H9 (cell line): ENCODE data around the gene ZFP36L1. TPM values are rescaled to one million over a fixed set of nuclear protein-coding genes. Genes with fewer than 3 reads are reported as not detected.

Experiments
- DNase-seq: peaks from one replicate; pipeline ENCODE4 v3.0.0-alpha.2; 2017
- H2AFZ ChIP-seq: one replicate; pipeline ENCODE4 v1.6.1; 2013; ENCODE audit warnings: mild to moderate bottlenecking, low read length, control low read depth, moderate library complexity
- H2AK5ac ChIP-seq: 2 replicates; pipeline ENCODE4 v1.6.1; 2013; ENCODE audit warnings: low read length, control low read depth, mixed read lengths; ENCODE audit not compliant: insufficient read length
- H2BK120ac ChIP-seq: one replicate; pipeline ENCODE4 v1.6.1; 2013; ENCODE audit warnings: low read depth, mild to moderate bottlenecking, low read length, control low read depth, inconsistent platforms; ENCODE audit not compliant: poor library complexity, severe bottlenecking
- H2BK12ac ChIP-seq: 2 replicates; pipeline ENCODE4 v1.6.1; 2013; ENCODE audit warnings: low read length, control low read depth, mixed read lengths, low read depth; ENCODE audit not compliant: insufficient read length
- H2BK15ac ChIP-seq: 2 replicates; pipeline ENCODE4 v1.6.1; 2013; ENCODE audit warnings: low read depth, low read length, control low read depth
- H2BK20ac ChIP-seq: one replicate; pipeline ENCODE4 v1.6.1; 2013; ENCODE audit warnings: low read depth, mild to moderate bottlenecking, low read length, control low read depth, inconsistent platforms; ENCODE audit not compliant: poor library complexity, severe bottlenecking
- H2BK5ac ChIP-seq: 2 replicates; pipeline ENCODE4 v1.6.1; 2013; ENCODE audit warnings: low read length, control low read depth, mixed read lengths; ENCODE audit not compliant: insufficient read length
- H3K14ac ChIP-seq: 2 replicates; pipeline ENCODE4 v1.6.1; 2013; ENCODE audit warnings: low read length, control low read depth; ENCODE audit not compliant: insufficient read depth
- H3K18ac ChIP-seq: 2 replicates; pipeline ENCODE4 v1.6.1; 2013; ENCODE audit warnings: low read depth, mild to moderate bottlenecking, mixed read lengths, low read length, control low read depth; ENCODE audit not compliant: insufficient read length
- H3K23ac ChIP-seq: 2 replicates; pipeline ENCODE4 v1.6.1; 2013; ENCODE audit warnings: low read length, control low read depth, mixed read lengths, low read depth; ENCODE audit not compliant: insufficient read length
- H3K23me2 ChIP-seq: 2 replicates; pipeline ENCODE4 v1.6.1; 2013; ENCODE audit warnings: low read depth, mild to moderate bottlenecking, mixed read lengths, low read length, control low read depth; ENCODE audit not compliant: insufficient read length, poor library complexity, severe bottlenecking
- H3K27ac ChIP-seq: 2 replicates; pipeline ENCODE4 v1.5.1; 2013; ENCODE audit warnings: low read length, control low read depth, mixed read lengths, low read depth; ENCODE audit not compliant: insufficient read length
- H3K27me3 ChIP-seq: 2 replicates; pipeline ENCODE4 v1.6.1; 2013; ENCODE audit warnings: low read length, control low read depth, inconsistent platforms; ENCODE audit not compliant: insufficient read depth
- H3K4ac ChIP-seq: 2 replicates; pipeline ENCODE4 v1.6.1; 2013; ENCODE audit warnings: low read depth, mild to moderate bottlenecking, control low read depth, inconsistent platforms, low read length, moderate library complexity
- H3K4me1 ChIP-seq: 2 replicates; pipeline ENCODE4 v1.6.1; 2013; ENCODE audit warnings: low read length, control low read depth, inconsistent platforms; ENCODE audit not compliant: insufficient read depth
- H3K4me2 ChIP-seq: 2 replicates; pipeline ENCODE4 v1.6.1; 2013; ENCODE audit warnings: low read length, control low read depth, mixed read lengths; ENCODE audit not compliant: insufficient read length, insufficient read depth
- H3K56ac ChIP-seq: 2 replicates; pipeline ENCODE4 v1.6.1; 2013; ENCODE audit warnings: low read depth, mild to moderate bottlenecking, mixed read lengths, low read length, control low read depth; ENCODE audit not compliant: insufficient read length
- H3K79me1 ChIP-seq: 2 replicates; pipeline ENCODE4 v1.6.1; 2013; ENCODE audit warnings: low read depth, mild to moderate bottlenecking, moderate library complexity, low read length, control low read depth, inconsistent platforms; ENCODE audit not compliant: insufficient read depth, poor library complexity, severe bottlenecking
- H3K79me2 ChIP-seq: 2 replicates; pipeline ENCODE4 v1.6.1; 2013; ENCODE audit warnings: low read length, control low read depth, inconsistent platforms; ENCODE audit not compliant: insufficient read depth
- H3K9ac ChIP-seq: 2 replicates; pipeline ENCODE4 v1.6.1; 2013; ENCODE audit warnings: low read length, control low read depth, mixed read lengths; ENCODE audit not compliant: insufficient read length; ENCODE audit errors: extremely low read depth
- H3K9me3 ChIP-seq: one replicate; pipeline ENCODE4 v1.6.1; 2013; ENCODE audit warnings: low read depth, low read length, inconsistent platforms; ENCODE audit not compliant: control insufficient read depth
- H3T11ph ChIP-seq: one replicate; pipeline ENCODE4 v1.6.1; 2013; ENCODE audit warnings: mild to moderate bottlenecking, low read length, control low read depth, inconsistent platforms
- H4K20me1 ChIP-seq: one replicate; pipeline ENCODE4 v1.6.1; 2013; ENCODE audit not compliant: control insufficient read depth, insufficient read length, insufficient read depth
- H4K5ac ChIP-seq: 2 replicates; pipeline ENCODE4 v1.6.1; 2013; ENCODE audit warnings: low read depth, mild to moderate bottlenecking, mixed read lengths, low read length, control low read depth; ENCODE audit not compliant: insufficient read length
- H4K8ac ChIP-seq: replicated peaks from 2 replicates; pipeline ENCODE4 v1.6.1; 2013; ENCODE audit warnings: low read length, control low read depth, mixed read lengths, low read depth; ENCODE audit not compliant: insufficient read length
- H4K91ac ChIP-seq: 2 replicates; pipeline ENCODE4 v1.6.1; 2013; ENCODE audit warnings: low read depth, mild to moderate bottlenecking, moderate library complexity, mixed read lengths, low read length, control low read depth; ENCODE audit not compliant: insufficient read length
- H3K27ac Mint-ChIP-seq, 3 experiments: 2 replicates in 2 of 3; 3 replicates in 1 of 3; pipeline ENCODE4 v1.8.0; 2020 to 2021; ENCODE audit warnings: mixed read lengths in 3 of 3, mild to moderate bottlenecking in 1 of 3, moderate library complexity in 1 of 3
- H3K27me3 Mint-ChIP-seq: 2 replicates; pipeline ENCODE4 v1.8.0; 2021; ENCODE audit warnings: low read depth, mild to moderate bottlenecking, moderate library complexity, mixed read lengths
- H3K36me3 Mint-ChIP-seq, 3 experiments: 2 replicates in 2 of 3; 3 replicates in 1 of 3; pipeline ENCODE4 v1.8.0; 2020 to 2021; ENCODE audit warnings: low read depth in 3 of 3, mixed read lengths in 3 of 3; ENCODE audit not compliant: insufficient read depth in 1 of 3
- H3K4me1 Mint-ChIP-seq, 2 experiments: 2 replicates each; pipeline ENCODE4 v1.8.0; 2020; ENCODE audit warnings: mixed read lengths in 2 of 2
- H3K4me3 Mint-ChIP-seq, 2 experiments: 2 replicates in 1 of 2; 3 replicates in 1 of 2; pipeline ENCODE4 v1.8.0; 2020 to 2021; ENCODE audit warnings: mild to moderate bottlenecking in 2 of 2, mixed read lengths in 2 of 2, moderate library complexity in 1 of 2
- H3K9me3 Mint-ChIP-seq, 2 experiments: 2 replicates in 1 of 2; 3 replicates in 1 of 2; pipeline ENCODE4 v1.8.0; 2020; ENCODE audit warnings: mild to moderate bottlenecking in 2 of 2, mixed read lengths in 2 of 2, moderate library complexity in 1 of 2
- WGBS: extraction: QIAGEN DNeasy Blood & Tissue Kit; methylation state at CpG from one replicate; pipeline ENCODE4 v1.1.7; 2013; ENCODE audit warnings: missing lambda C conversion rate, low lambda C conversion rate, mixed read lengths; ENCODE audit not compliant: insufficient read length; ENCODE audit errors: extremely low coverage; 5-methylcytosine and 5-hydroxymethylcytosine counted together
- total RNA-seq: library from RNA; stranded (reverse); gene quantifications from 2 replicates; pipeline ENCODE4 v1.2.1, GENCODE V29; 2021
- TF ChIP-seq, protein P1 (sequence below): fragments of 200-600 bp; sonication (generic); conservative IDR thresholded peaks from 3 replicates; pipeline ENCODE4 v1.8.0; 2021; ENCODE audit warnings: antibody characterized with exemption, mild to moderate bottlenecking

The ZFP36L1 gene
- total RNA-seq, 1 experiment from 2014 or later, result 109 TPM

DNA sequence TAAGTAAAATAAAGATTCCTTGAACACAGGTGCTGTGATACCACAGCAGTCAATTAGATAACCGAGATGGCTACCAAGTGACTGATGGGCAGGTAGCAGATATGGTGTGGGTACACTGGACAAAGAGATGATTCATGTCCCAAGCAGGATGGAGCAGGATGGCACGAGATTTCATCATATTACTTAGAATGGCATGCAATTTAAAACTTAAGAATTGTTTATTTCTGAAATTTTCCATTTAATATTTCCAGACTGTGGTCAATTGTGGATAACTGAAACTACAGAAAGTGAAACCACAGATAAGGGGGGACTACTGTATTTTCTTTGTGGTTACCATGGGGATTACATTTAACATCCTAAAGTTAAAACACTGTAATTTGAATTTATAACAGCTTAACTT is 7.5 kb upstream of the ZFP36L1 start:
- no peak overlapping the region for H3T11ph ChIP-seq
- no peak overlapping the region for H3K9ac ChIP-seq
- H3K79me1 ChIP-seq, result no peaks in the 10 kb centered on the region
- H3K27me3 ChIP-seq, result no peaks in the 10 kb centered on the region
- H4K91ac ChIP-seq, result no peak overlapping the region
- H3K27ac ChIP-seq, result no peak overlapping the region
- H3K14ac ChIP-seq, result no peak overlapping the region
- peaks cover 3% of the 10 kb centered on the region; the same call in 1 of the 2 replicates for H3K4me1 ChIP-seq
- no peak overlapping the region for H2BK20ac ChIP-seq
- Mint-ChIP-seq H3K4me1 (peaks cover 32 to 36% of the 10 kb centered on the region in 2 experiments), H3K4me3 (no peak overlapping the region), H3K27me3 (no peaks in the 10 kb centered on the region; the same call in 1 of the 2 replicates), H3K9me3 (peaks cover 47 to 51% of the 10 kb centered on the region in 2 experiments), H3K36me3 (peaks cover 24 to 42% (median 35%) of the 10 kb centered on the region in 3 experiments), H3K27ac (no peak overlapping the region; a peak in 1 of 7 replicates)
- no CpG with 5 or more reads among the region's 2 CpGs for WGBS
- no peak overlapping the region for H2BK5ac ChIP-seq
- no peak overlapping the region for H3K18ac ChIP-seq
- H2AK5ac ChIP-seq, result no peak overlapping the region
- no peak overlapping the region for H3K4me2 ChIP-seq
- H3K79me2 ChIP-seq, result no peaks in the 10 kb centered on the region
- H3K4ac ChIP-seq, result no peak overlapping the region
- H4K20me1 ChIP-seq, result no peaks in the 10 kb centered on the region
- no peak overlapping the region for H2BK120ac ChIP-seq
- H4K8ac ChIP-seq, result no peak overlapping the region
- H2AFZ ChIP-seq, result no peak overlapping the region
- DNase-seq, result no peak
- H4K5ac ChIP-seq, result no peak overlapping the region
- H2BK15ac ChIP-seq, result no peak overlapping the region
- no peaks in the 10 kb centered on the region for H3K23me2 ChIP-seq
- no peak overlapping the region for H3K23ac ChIP-seq
- no peak overlapping the region for H2BK12ac ChIP-seq
- TF ChIP-seq, protein P1, sequence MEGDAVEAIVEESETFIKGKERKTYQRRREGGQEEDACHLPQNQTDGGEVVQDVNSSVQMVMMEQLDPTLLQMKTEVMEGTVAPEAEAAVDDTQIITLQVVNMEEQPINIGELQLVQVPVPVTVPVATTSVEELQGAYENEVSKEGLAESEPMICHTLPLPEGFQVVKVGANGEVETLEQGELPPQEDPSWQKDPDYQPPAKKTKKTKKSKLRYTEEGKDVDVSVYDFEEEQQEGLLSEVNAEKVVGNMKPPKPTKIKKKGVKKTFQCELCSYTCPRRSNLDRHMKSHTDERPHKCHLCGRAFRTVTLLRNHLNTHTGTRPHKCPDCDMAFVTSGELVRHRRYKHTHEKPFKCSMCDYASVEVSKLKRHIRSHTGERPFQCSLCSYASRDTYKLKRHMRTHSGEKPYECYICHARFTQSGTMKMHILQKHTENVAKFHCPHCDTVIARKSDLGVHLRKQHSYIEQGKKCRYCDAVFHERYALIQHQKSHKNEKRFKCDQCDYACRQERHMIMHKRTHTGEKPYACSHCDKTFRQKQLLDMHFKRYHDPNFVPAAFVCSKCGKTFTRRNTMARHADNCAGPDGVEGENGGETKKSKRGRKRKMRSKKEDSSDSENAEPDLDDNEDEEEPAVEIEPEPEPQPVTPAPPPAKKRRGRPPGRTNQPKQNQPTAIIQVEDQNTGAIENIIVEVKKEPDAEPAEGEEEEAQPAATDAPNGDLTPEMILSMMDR, result no peak
- no peak overlapping the region for H3K56ac ChIP-seq
- no peaks in the 10 kb centered on the region for H3K9me3 ChIP-seq
